Cardiac muscle cell (in vitro differentiated cells and primary cell): Measurements from ENCODE around the gene ZBTB17. TPM values are rescaled to one million over a fixed set of nuclear protein-coding genes. Genes with fewer than 3 reads are reported as not detected.
"Not testable (repeated sequence)": the region's sequence is repeated elsewhere in the genome, so short reads cannot be mapped to it uniquely, and the experiment has no call there.

ENCODE experiments used
- DNase-seq, 2 donors: peaks; one replicate each; pipeline versions ENCODE4 v3.0.0 to v3.0.0-alpha.2; 2010 to 2017; ENCODE audit warnings: low read depth in 1 of 2, low spot score in 1 of 2
- H3K27ac ChIP-seq: fragments of 200-600 bp; sonication (generic); 2 replicates; pipeline ENCODE4 v1.5.1; 2016
- H3K27me3 ChIP-seq: fragments of 200-600 bp; sonication (generic); 2 replicates; pipeline ENCODE4 v1.6.0; 2016; ENCODE audit warnings: control low read depth
- H3K36me3 ChIP-seq: fragments of 200-600 bp; sonication (generic); 2 replicates; pipeline ENCODE4 v1.5.1; 2016; ENCODE audit warnings: control low read depth
- H3K4me1 ChIP-seq: fragments of 200-600 bp; sonication (generic); 2 replicates; pipeline ENCODE4 v1.8.1; 2017; ENCODE audit warnings: low read depth, mild to moderate bottlenecking, mixed run types
- H3K4me3 ChIP-seq: fragments of 200-600 bp; sonication (generic); 2 replicates; pipeline ENCODE4 v1.5.1; 2016; ENCODE audit warnings: mild to moderate bottlenecking
- H3K9me3 ChIP-seq: fragments of 200-600 bp; sonication (generic); 2 replicates; pipeline ENCODE4 v1.5.1; 2017; ENCODE audit warnings: low read depth, mild to moderate bottlenecking, control low read depth
- CTCF ChIP-seq: IDR thresholded peaks from 2 replicates; pipeline ENCODE4 v1.5.1; 2012; ENCODE audit warnings: low read depth, mild to moderate bottlenecking, low read length
- polyA plus RNA-seq: library from polyadenylated mRNA; unstranded; fragments of >200 nt; fragmentation: Nextera tagmentation; extraction: Ambion mirVana; gene quantifications from 2 replicates; pipeline ENCODE4 v1.2.1, GENCODE V29; 2016
- total RNA-seq: library from RNA; depleted of rRNA; stranded (reverse); fragments of >200 nt; gene quantifications from 2 replicates; pipeline ENCODE4 v1.2.3, GENCODE V29; 2016

The ZBTB17 gene
- total RNA-seq (48.8 and 64.0 TPM in 2 replicates), polyA plus RNA-seq (47.1 and 61.6 TPM in 2 replicates)

GRCh38 chr1:15975805-15976680, at the start of gene ZBTB17:
ZBTB17 (minus strand) TSS chr1:15976101; CDS start chr1:15948495, 27,606 bp downstream.
- DNase-seq: peak; percentile 95 to 98

GRCh38 chr1:16023050-16023653, 47.3 kb upstream of the ZBTB17 start:
- Histone ChIP-seq H3K9me3 (no peaks in the 10 kb centered on the region), H3K27me3 (no peaks in the 10 kb centered on the region), H3K4me3 (no peak overlapping the region), H3K4me1 (peaks cover 40% of the 10 kb centered on the region), H3K27ac (no peak overlapping the region), H3K36me3 (no peaks in the 10 kb centered on the region)
- TF ChIP-seq CTCF: no peak
- no peak for DNase-seq

More at GRCh38 chr1:15975805-15976680, at the start of gene ZBTB17:
- Histone ChIP-seq H3K27me3 (no peaks in the 10 kb centered on the region), H3K4me1 (peaks cover 11% of the 10 kb centered on the region), H3K36me3 (peaks cover 6% of the 10 kb centered on the region), H3K27ac (peak within 1 kb of the TSS; percentile 89), H3K4me3 (peak within 1 kb of the TSS; percentile 47), H3K9me3 (no peaks in the 10 kb centered on the region)
- TF ChIP-seq CTCF: no peak

GRCh38 chr1:16022393-16022792, 46.5 kb upstream of the ZBTB17 start:
- no peak for TF ChIP-seq CTCF
- H3K4me3 ChIP-seq: no peak overlapping the region
- H3K36me3 ChIP-seq: no peaks in the 10 kb centered on the region
- H3K27me3 ChIP-seq: no peaks in the 10 kb centered on the region
- no peak for DNase-seq
- H3K4me1 ChIP-seq: peaks cover 39% of the 10 kb centered on the region
- H3K9me3 ChIP-seq: no peaks in the 10 kb centered on the region
- peak overlapping the region; percentile 61 for H3K27ac ChIP-seq

- H3K36me3 ChIP-seq: no peaks in the 10 kb centered on the region
- no peaks in the 10 kb centered on the region for H3K27me3 ChIP-seq
- peak within 1 kb of the TSS; percentile 61 for H3K27ac ChIP-seq
- H3K4me3 ChIP-seq: no peak within 1 kb of the TSS
- H3K4me1 ChIP-seq: peaks cover 37% of the 10 kb centered on the region
- H3K9me3 ChIP-seq: no peaks in the 10 kb centered on the region
- DNase-seq: no peak
- TF ChIP-seq CTCF: no peak
Measured at GRCh38 chr1:16021681-16022080, 45.8 kb upstream of the ZBTB17 start, which contains the start of gene CLCNKA. CLCNKA (plus strand) TSS chr1:16022036; CDS start chr1:16022620, 584 bp downstream.

GRCh38 chr1:16020878-16021277, 45.0 kb upstream of the ZBTB17 start:
- DNase-seq, H3K4me3 ChIP-seq, H3K9me3 ChIP-seq, H3K36me3 ChIP-seq, H3K27me3 ChIP-seq: not testable (repeated sequence)
- peaks cover 44% of the 10 kb centered on the region for H3K4me1 ChIP-seq
- H3K27ac ChIP-seq: peak overlapping the region; percentile 100

- no peaks in the 10 kb centered on the region for H3K9me3 ChIP-seq
- no peak overlapping the region for H3K4me3 ChIP-seq
- H3K4me1 ChIP-seq: peaks cover 50% of the 10 kb centered on the region
- no peak for TF ChIP-seq CTCF
- H3K27me3 ChIP-seq: no peaks in the 10 kb centered on the region
- H3K27ac ChIP-seq: peak overlapping the region; percentile 100
- H3K36me3 ChIP-seq: no peaks in the 10 kb centered on the region
- DNase-seq: no peak
Measured at GRCh38 chr1:16020325-16020724, 44.4 kb upstream of the ZBTB17 start.
